ENCODE data around the gene ATP6V0A1.

ATP6V0A1 gene

GRCh38 chr17:42559075-42559474 is 100.4 kb downstream of the ATP6V0A1 start:
- TF ChIP-seq CTCF (IDR thresholded peaks at IDR 0.05; ENCODE audit: low read depth, low read length, missing control alignments): no peak
- in situ Hi-C loops (cut with HindIII; ENCODE audit: low sequenced_read_pairs): no loop called here
- no peak for DNase-seq (ENCODE audit: low read depth)
- H3K4me3 ChIP-seq (ENCODE audit: low read depth, low read length): no peak overlapping the region

GRCh38 chr17:42560246-42560645 is 101.6 kb downstream of the ATP6V0A1 start:
- in situ Hi-C loops (cut with HindIII; ENCODE audit: low sequenced_read_pairs): no loop called here
- TF ChIP-seq CTCF (IDR thresholded peaks at IDR 0.05; ENCODE audit: low read depth, low read length, missing control alignments): no peak
- no peak for DNase-seq (ENCODE audit: low read depth)

GRCh38 chr17:42561897-42562387 is 103.3 kb downstream of the ATP6V0A1 start, which contains the start of gene COASY:
Gene COASY (plus strand): TSS chr17:42562148. CDS start chr17:42562623, 475 bp downstream.
- peak within 1 kb of the TSS; percentile 68 for H3K4me3 ChIP-seq (ENCODE audit: low read depth, low read length)
- TF ChIP-seq CTCF (IDR thresholded peaks at IDR 0.05; ENCODE audit: low read depth, low read length, missing control alignments): no peak
- in situ Hi-C loops (cut with HindIII; ENCODE audit: low sequenced_read_pairs): no loop called here
- DNase-seq (ENCODE audit: low read depth): peak; percentile 94

More at GRCh38 chr17:42560246-42560645, 101.6 kb downstream of the ATP6V0A1 start:
- H3K4me3 ChIP-seq (ENCODE audit: low read depth, low read length): no peak overlapping the region

- TF ChIP-seq CTCF (IDR thresholded peaks at IDR 0.05; ENCODE audit: low read depth, low read length, missing control alignments): no peak
- in situ Hi-C loops (cut with HindIII; ENCODE audit: low sequenced_read_pairs): no loop called here
- H3K4me3 ChIP-seq (ENCODE audit: low read depth, low read length): peak overlapping the region; percentile 68
- DNase-seq (ENCODE audit: low read depth): no peak
These were observed 103.9 kb downstream of the ATP6V0A1 start for GRCh38 chr17:42562388-42563142.

GRCh38 chr17:42563143-42563509 is 104.4 kb downstream of the ATP6V0A1 start:
- DNase-seq (ENCODE audit: low read depth): no peak
- TF ChIP-seq CTCF (IDR thresholded peaks at IDR 0.05; ENCODE audit: low read depth, low read length, missing control alignments): no peak
- peak overlapping the region; percentile 68 for H3K4me3 ChIP-seq (ENCODE audit: low read depth, low read length)
- in situ Hi-C loops (cut with HindIII; ENCODE audit: low sequenced_read_pairs): no loop called here

GRCh38 chr17:42563543-42563942 is 104.9 kb downstream of the ATP6V0A1 start:
- in situ Hi-C loops (cut with HindIII; ENCODE audit: low sequenced_read_pairs): no loop called here
- TF ChIP-seq CTCF (IDR thresholded peaks at IDR 0.05; ENCODE audit: low read depth, low read length, missing control alignments): no peak
- no peak overlapping the region for H3K4me3 ChIP-seq (ENCODE audit: low read depth, low read length)
- no peak for DNase-seq (ENCODE audit: low read depth)
